ENCODE measurements around the gene RITA1. TPM values are rescaled to one million over a fixed set of nuclear protein-coding genes. Genes with fewer than 3 reads are reported as not detected.

The RITA1 gene
- total RNA-seq, 2 experiments from 2014 or later: 14.7 to 16.9 TPM

DNA sequence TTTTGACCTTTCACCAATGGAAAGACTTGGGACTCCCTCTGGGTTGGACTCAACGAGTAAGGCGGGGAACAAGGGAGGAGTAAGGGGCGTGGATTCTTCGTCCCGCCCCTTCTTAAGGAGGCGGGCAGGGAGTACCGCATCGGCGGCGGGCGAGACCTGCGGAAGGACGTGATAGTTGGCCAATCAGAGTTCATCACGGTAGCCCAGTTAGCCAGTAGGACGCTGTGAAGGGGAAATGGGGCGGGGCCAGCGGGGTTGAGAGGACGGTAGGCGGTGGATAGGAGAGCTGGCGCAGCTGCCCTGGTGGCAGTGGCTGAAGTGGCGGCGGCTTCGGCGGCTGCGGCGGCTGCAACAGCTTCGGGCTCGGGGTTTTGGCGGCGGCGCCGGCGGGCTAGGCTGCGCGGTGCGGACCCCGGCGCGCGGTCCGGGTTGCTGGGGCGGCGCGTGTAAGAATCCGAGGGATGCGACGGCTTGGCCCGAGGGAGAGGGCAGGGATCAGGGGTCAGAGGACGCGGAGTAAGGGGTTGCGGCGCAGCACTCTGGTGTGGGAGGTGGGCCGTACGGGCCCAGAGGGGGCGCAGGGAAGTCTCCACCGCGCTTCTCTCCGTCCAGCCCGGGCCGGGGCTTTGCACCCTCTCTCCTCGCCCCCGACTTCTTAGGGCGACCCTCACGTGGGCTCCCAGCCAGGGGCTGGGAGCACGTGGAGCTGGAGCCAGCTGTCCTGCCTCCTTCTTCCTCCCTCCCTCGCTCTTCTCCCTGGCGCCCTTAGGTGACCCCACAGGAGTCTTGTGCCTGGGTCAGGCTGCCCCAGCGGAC lies 35.9 kb downstream of the RITA1 start, which contains the start of gene TPCN1:
TSS of gene TPCN1 (plus strand) at position 284 of the 816 bp plus-strand sequence. CDS start 5,389 bp downstream, outside the sequence.
- ChIA-PET CTCF (interaction anchor here (0.8 to 2.3 kb wide), 8 partner anchors 9 to 136 kb away, joined by 3 to 8 read pairs (median 4); no protein-coding TSS in a partner anchor), POLR2A (interaction anchor here (0.6 to 4.9 kb wide), 13 partner anchors 8 to 243 kb away, joined by 3 to 47 read pairs (median 7); partner anchors contain the start of genes DDX54, OAS2, RITA1 and SLC8B1)
- Mint-ChIP-seq H3K4me1 (peaks cover 34% of the 10 kb centered on the region), H3K27me3 (no peaks in the 10 kb centered on the region), H3K4me3 (peak within 1 kb of the TSS; percentile 79), H3K36me3 (ENCODE audit: low read depth) (no peaks in the 10 kb centered on the region), H3K27ac (peak within 1 kb of the TSS; percentile 81), H3K9me3 (no peaks in the 10 kb centered on the region)
- peak; percentile 99 for DNase-seq

DNA sequence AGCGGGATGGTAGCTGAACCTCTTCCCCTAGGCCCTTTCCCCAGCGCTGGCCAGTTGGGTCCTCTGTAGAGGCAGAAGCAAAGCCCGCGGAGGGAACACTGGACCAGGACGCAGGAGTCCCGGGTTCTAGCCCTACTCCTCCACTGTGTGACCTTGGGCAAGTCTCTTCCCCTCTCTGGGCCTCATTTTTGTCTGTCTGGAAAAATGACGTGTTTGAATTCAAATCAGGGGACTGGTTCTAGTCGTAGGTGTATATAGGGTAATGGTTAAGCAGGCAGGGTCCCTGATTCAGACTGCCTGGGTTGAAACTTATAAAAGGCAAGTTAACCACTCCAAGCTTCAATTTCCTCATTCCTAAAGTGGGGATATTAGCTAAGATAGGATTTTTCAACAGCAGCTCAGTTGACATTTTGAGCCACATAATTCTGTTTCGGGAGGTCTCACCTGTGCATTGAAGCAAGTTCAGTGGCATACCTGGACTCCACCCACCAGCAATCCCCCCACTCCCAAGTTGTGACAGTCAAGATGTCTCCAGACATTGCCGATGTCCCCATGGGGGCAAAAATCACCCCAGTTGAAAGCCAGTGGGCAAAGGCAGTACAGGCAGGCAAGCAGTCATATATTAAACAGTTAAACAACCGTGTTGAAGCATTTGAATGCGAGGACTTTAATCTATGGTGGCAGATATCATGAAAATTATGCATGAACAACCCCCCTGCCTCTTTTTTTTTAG lies 36.6 kb downstream of the RITA1 start:
- Mint-ChIP-seq H3K27me3 (no peaks in the 10 kb centered on the region), H3K9me3 (no peaks in the 10 kb centered on the region), H3K4me3 (peak overlapping the region; percentile 79), H3K4me1 (peaks cover 34% of the 10 kb centered on the region), H3K27ac (peak overlapping the region; percentile 81), H3K36me3 (ENCODE audit: low read depth) (no peaks in the 10 kb centered on the region)
- ChIA-PET POLR2A (interaction anchor here (0.6 to 4.9 kb wide), 15 partner anchors 9 to 243 kb away, joined by 3 to 47 read pairs (median 5); partner anchors contain the start of genes DDX54, OAS2, RITA1 and SLC8B1), CTCF (interaction anchor here (1.1 to 2.3 kb wide), 7 partner anchors 11 to 135 kb away, joined by 3 to 8 read pairs (median 5); no protein-coding TSS in a partner anchor)
- DNase-seq: no peak

DNA sequence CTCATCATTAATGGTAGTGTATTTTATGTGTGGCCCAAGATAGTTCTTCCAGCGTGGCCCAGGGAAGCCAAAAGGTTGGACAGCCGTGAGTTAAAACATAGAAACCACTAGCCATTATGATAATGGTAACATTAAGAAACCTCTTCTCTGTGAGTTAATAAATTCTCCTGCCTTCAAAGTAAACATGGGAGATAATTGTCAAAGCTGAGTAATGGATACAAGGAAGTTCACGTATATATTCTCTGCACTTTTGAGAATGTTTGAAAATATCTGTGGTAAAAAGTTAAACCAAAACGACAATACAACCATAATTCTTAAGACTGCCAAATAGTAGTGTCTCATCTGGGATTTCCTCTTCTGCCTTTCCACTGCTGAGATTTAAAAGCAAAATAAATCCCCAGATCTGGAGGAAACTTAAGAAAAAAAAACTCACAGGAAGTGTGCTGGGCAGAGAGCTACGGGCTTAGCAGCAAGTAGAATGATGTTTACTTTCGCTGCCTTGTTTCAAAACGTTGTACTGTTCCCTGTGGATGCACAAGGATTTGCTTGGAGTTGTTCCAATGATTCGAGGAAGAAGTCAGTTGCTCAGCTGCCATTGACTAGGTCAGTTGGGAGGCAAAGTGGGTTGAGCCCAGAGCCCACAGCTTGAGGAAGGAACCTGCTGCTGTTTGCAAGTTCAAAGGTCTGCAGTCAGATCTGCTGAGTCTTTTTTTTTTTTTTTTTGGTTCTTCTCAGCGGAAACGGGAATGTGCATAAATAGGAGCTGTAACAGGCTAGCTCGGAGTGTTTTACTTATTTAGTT lies 37.4 kb downstream of the RITA1 start:
- H3K27me3 Mint-ChIP-seq: no peaks in the 10 kb centered on the region
- H3K36me3 Mint-ChIP-seq (ENCODE audit: low read depth): peaks cover 3% of the 10 kb centered on the region
- DNase-seq: no peak
- peaks cover 31% of the 10 kb centered on the region for H3K4me1 Mint-ChIP-seq
- ChIA-PET POLR2A (interaction anchor here (0.6 to 4.9 kb wide), 15 partner anchors 9 to 244 kb away, joined by 3 to 47 read pairs (median 5); partner anchors contain the start of genes DDX54, OAS2 and RITA1), CTCF (interaction anchor here (1.2 to 2.3 kb wide), 7 partner anchors 10 to 134 kb away, joined by 3 to 8 read pairs (median 4); no protein-coding TSS in a partner anchor)
- no peaks in the 10 kb centered on the region for H3K9me3 Mint-ChIP-seq
- H3K4me3 Mint-ChIP-seq: peak overlapping the region; percentile 79
- H3K27ac Mint-ChIP-seq: peak overlapping the region; percentile 81

DNA sequence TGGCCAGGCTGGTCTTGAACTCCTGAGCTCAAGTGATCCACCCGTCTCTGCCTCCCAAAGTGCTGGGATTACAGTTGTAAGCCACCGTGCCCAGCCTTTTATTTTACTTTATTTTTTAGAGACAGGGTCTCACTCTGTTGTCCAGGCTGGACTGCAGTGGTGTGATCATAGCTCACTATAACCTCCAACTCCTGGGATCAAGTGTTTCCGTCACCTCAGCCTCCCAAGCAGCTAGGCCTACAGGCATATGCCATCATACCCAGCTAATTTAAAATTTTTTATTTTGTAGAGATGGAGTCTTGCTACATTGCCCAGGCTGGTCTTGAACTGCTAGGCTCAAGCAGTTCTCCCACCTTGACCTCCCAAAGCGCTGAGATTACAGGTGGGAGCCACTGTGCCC lies 39.4 kb downstream of the RITA1 start:
- Mint-ChIP-seq H3K9me3 (no peaks in the 10 kb centered on the region), H3K36me3 (ENCODE audit: low read depth) (peaks cover 8% of the 10 kb centered on the region), H3K27me3 (no peaks in the 10 kb centered on the region), H3K4me3 (no peak overlapping the region), H3K27ac (no peak overlapping the region), H3K4me1 (peaks cover 50% of the 10 kb centered on the region)
- POLR2A ChIA-PET: interaction anchor here (4.9 kb wide), 1 partner anchor 39 kb away, joined by 47 read pairs; the partner anchor contains the start of genes DDX54 and RITA1
- DNase-seq: no peak
- CTCF ChIA-PET: interaction anchor here (1.0 to 1.1 kb wide), 2 partner anchors 27 to 28 kb away, joined by 3 to 4 read pairs; no protein-coding TSS in a partner anchor

DNA sequence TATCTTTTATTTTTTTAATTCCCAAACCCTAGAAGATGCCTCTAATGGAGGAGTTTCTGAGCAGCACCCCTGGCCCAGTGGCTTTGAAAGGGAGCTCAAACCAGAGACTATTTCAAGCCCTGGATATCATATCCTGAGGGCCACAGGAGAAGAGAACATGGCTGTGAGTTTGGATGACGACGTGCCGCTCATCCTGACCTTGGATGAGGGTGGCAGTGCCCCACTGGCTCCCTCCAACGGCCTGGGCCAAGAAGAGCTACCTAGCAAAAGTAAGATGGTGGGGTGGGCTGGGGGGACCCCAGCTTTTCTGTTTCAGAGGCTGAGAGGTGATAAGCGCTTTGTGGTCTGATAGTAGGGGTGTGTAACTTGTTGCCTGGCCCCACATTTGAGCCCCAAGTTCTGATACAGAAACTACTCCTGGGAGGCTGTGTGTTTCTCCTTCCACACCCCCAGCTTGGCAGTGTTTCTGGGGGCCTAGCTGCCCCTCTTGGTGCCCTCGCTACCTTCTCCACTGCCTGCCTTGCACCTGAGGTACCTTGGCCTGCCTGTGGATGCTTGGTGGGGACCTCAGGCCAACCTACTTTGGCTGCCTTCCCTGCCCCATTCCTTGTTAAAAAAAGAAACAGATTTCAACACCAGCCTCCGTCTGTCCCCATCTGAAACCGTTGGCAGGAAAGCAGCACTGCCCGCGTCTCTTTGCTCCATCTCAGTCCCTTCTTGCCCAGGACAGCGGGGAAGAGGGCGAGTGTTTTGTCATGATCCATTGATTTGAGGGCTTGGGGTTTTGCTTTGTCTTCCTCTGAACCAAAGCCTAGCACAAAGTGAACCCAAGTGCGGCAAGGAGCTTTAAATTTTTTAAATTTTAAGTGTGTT lies 41.4 kb downstream of the RITA1 start:
- DNase-seq: no peak
- H3K4me1 Mint-ChIP-seq: peaks cover 51% of the 10 kb centered on the region
- H3K27ac Mint-ChIP-seq: no peak overlapping the region
- ChIA-PET POLR2A (no interaction called here), CTCF (interaction anchor here (0.5 kb wide), 1 partner anchor 181 kb away, joined by 3 read pairs; no protein-coding TSS in a partner anchor)
- no peaks in the 10 kb centered on the region for H3K27me3 Mint-ChIP-seq
- H3K4me3 Mint-ChIP-seq: no peak overlapping the region
- peaks cover 22% of the 10 kb centered on the region for H3K36me3 Mint-ChIP-seq (ENCODE audit: low read depth)
- no peaks in the 10 kb centered on the region for H3K9me3 Mint-ChIP-seq

DNA sequence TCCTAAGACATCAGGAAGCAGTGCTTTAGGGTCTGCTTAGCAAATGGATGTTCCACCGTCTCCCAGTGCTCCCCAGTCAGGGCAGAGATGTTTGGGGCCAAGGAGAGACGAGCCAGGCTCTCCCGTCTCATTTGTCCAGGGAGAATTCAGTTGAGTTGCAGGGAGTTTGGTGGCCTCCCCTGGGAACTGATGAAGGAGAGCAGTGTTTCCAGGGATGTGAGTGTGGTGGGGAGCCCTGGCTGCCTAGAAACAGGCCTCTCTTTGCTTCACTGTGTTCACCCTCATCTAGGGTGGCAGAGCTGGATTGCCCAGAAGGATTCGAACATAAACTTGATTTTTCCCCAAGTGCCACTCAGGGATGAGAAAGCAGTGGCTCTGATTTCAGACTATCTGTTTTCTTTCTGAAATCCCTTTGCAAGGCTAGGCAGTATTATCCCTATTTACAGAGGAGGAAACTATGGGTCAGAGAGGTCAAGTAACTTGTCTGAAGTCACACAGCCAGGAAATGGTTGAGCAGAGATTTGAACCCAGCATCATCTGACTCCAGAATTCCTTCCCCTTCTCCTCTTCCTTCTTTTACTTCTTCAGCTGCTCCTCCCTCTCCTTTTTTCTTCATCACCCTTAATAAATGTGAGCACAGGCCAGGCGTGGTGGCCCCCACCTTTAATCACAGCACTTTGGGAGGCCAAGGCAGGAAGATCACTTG lies 42.3 kb downstream of the RITA1 start:
- H3K27me3 Mint-ChIP-seq: no peaks in the 10 kb centered on the region
- no peak overlapping the region for H3K4me3 Mint-ChIP-seq
- CTCF ChIA-PET: no interaction called here
- DNase-seq: no peak
- H3K9me3 Mint-ChIP-seq: no peaks in the 10 kb centered on the region
- H3K4me1 Mint-ChIP-seq: peaks cover 48% of the 10 kb centered on the region
- H3K36me3 Mint-ChIP-seq (ENCODE audit: low read depth): peaks cover 26% of the 10 kb centered on the region
- POLR2A ChIA-PET: no interaction called here
- no peak overlapping the region for H3K27ac Mint-ChIP-seq

DNA sequence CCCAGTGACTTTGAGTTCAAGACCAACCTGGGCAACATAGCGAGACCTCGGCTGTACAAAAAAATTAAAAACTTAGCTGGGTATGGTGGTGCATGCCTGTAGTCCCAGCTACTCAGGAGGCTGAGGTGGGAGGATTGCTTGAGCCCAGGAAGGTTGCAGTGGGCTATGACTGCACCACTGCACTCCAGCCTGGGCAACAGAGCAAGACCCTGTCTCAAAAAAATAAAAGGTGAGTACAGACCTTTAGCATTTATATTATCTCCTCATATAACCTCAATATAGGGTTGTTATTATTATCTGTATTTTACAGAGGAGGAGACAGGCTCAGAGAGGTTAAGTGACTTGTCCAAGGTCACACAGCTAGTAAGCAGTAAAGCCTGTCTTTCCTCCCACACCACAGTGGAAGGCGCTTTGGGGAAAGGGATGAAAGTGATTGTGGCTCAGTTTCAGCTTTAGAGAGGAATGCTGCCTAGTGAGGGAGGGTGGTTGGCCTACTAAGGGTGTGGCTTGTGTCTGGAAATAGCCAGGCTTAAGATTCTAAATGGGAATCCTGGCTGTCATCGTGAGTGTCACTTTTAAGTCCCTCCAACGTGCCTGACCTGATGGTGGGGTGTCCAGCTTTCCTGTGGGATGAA lies 43.0 kb downstream of the RITA1 start:
- no peak for DNase-seq
- Mint-ChIP-seq H3K27me3 (no peaks in the 10 kb centered on the region), H3K27ac (no peak overlapping the region), H3K9me3 (no peaks in the 10 kb centered on the region), H3K4me1 (peaks cover 48% of the 10 kb centered on the region), H3K4me3 (no peak overlapping the region), H3K36me3 (ENCODE audit: low read depth) (peaks cover 29% of the 10 kb centered on the region)
- POLR2A ChIA-PET: no interaction called here
- CTCF ChIA-PET: no interaction called here

DNA sequence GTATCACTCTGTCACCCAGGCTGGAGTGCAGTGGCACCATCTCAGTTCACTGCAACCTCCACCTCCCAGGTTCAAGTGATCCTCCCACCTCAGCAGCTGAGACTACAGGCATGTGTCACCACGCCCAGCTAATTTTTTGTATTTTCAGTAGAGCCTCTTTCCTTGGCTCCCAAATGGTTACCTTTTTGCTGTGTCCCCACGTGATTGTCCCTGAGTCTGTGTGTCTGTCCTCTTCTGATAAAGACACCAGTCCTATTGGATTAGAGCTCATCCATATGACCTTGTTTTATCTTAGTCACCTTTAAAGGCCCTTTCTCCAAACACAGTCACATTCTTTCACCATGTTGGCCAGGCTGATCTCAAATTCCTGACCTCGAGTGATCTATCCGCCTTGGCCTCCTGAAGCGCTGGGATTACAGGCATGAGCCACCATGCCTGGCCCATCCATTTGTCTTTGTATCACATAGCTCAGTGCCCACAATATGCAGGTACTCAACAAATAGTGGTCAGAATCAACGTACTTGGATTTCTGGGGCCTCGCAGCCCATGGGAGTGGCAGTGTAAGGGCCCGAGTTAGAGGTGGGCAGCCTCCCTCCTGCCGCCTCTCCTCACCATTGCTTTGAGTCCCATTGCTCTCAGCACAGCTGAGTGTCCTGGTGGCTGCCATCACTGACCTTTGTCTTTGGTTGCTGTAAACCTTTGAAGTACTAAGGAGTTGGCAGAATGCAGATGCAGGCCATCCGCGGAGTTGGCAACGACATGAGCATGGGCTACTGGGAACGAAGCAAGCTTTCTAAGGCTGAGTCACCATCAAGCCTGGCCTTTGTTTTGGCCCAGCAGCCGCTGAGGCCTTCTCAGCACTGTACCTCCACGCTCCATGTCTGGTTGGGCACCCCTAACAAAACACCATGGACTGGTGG lies 45.1 kb downstream of the RITA1 start:
- Mint-ChIP-seq H3K36me3 (ENCODE audit: low read depth) (peaks cover 33% of the 10 kb centered on the region), H3K27ac (peak overlapping the region; percentile 81), H3K9me3 (no peaks in the 10 kb centered on the region), H3K4me1 (peaks cover 45% of the 10 kb centered on the region), H3K4me3 (no peak overlapping the region), H3K27me3 (no peaks in the 10 kb centered on the region)
- ChIA-PET CTCF (interaction anchor here (0.8 to 1.3 kb wide), 2 partner anchors 10 to 56 kb away, joined by 3 to 4 read pairs; partner anchors contain the start of gene TPCN1), POLR2A (interaction anchor here (1.2 to 4.1 kb wide), 5 partner anchors 8 to 45 kb away, joined by 3 to 30 read pairs (median 4); partner anchors contain the start of genes DDX54, RITA1 and TPCN1)
- no peak for DNase-seq

DNA sequence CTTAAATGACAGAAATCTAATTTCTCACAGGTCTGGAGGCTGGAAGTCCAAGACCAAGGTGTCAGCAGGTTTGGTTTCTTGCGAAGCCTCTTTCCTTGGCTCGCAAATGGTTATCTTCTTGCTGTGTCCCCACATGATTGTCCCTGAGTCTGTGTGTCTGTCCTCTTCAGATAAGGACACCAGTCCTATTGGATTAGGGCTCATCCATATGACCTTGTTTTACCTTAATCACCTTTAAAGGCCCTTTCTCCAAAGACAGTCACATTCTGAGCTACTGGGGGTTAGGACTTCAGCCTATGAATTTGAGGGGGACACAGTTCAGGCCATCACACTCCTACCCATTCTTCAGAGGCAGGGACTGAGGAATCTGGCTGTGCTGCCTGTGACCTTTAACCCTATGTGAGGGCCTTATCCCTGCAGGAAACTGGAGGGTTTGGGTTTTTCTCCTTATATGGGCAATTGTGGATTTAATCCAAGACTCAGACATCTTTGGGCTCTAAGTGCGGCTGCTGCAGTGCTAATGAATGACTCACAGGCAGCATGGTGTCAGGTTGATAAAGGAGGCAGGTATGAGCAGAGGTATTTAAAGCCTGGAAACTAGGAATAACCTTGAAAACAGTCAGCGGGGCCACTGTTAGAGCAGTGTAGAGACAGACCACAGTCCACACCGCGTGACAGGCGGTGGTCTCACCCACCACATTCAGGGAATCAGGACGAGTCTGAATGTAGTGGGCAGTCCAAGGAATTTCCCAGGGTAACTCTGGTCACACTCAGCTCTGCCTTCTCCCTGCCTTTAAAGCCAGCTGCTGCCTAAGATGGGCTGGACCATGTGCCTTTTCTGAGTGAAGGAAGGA lies 45.9 kb downstream of the RITA1 start:
- H3K4me1 Mint-ChIP-seq: peaks cover 45% of the 10 kb centered on the region

More for the DNA sequence above, 45.9 kb downstream of the RITA1 start:
- H3K27ac Mint-ChIP-seq: no peak overlapping the region
- no peak overlapping the region for H3K4me3 Mint-ChIP-seq
- ChIA-PET CTCF (interaction anchor here (1.1 to 1.8 kb wide), 2 partner anchors 57 to 194 kb away, joined by 4 to 5 read pairs; no protein-coding TSS in a partner anchor), POLR2A (interaction anchor here (1.4 to 4.1 kb wide), 4 partner anchors 9 to 46 kb away, joined by 4 to 30 read pairs (median 8); partner anchors contain the start of genes DDX54, RITA1 and TPCN1)
- H3K27me3 Mint-ChIP-seq: no peaks in the 10 kb centered on the region
- no peaks in the 10 kb centered on the region for H3K9me3 Mint-ChIP-seq
- no peak for DNase-seq
- H3K36me3 Mint-ChIP-seq (ENCODE audit: low read depth): peaks cover 33% of the 10 kb centered on the region

Data from activated CD4-positive, alpha-beta memory T cell treated with anti-CD3 and anti-CD28 coated beads, Interleukin-2, amount 10 ng/mL, durations not matched to agents 7 days and 5 days (primary cell).